ENCODE results near the gene SPAG5.

GRCh38 chr17:28599311-28600184, 723 bp upstream of the SPAG5 start:
- TF ChIP-seq CTCF (IDR thresholded peaks at IDR 0.05) (no peak), POLR2A (IDR thresholded peaks at IDR 0.05) (peak; percentile 3 to 42)
